Uterus (tissue), 2 donors: Measurements from ENCODE around the gene TPR.

Source experiments
- CTCF ChIP-seq, 4 experiments: fragments of 200-600 bp in 2 of 4; fragments of 450-650 bp in 2 of 4; sonication (generic) in 2 of 4; IDR thresholded peaks; one replicate each; pipeline ENCODE4 v1.5.1; 2016 to 2019; ENCODE audit warnings: antibody characterized with exemption in 4 of 4, mild to moderate bottlenecking in 2 of 4, moderate library complexity in 1 of 4
- POLR2A ChIP-seq, 2 donors: fragments of 450-650 bp; IDR thresholded peaks; one replicate each; pipeline ENCODE4 v1.6.1; 2016; ENCODE audit warnings: antibody characterized with exemption in 2 of 2, mild to moderate bottlenecking in 1 of 2, moderate library complexity in 1 of 2

- TF ChIP-seq CTCF (IDR thresholded peaks at IDR 0.05) (no peak), POLR2A (IDR thresholded peaks at IDR 0.05) (no peak)
Observed at GRCh38 chr1:186420923-186421322, 45.9 kb upstream of the TPR start.
